ENCODE measurements around the gene CUX1. TPM values are rescaled to one million over a fixed set of nuclear protein-coding genes. Genes with fewer than 3 reads are reported as not detected.
A peak's percentile ranks its signal among the peaks of the same experiment; 100 is the strongest.

Gene CUX1
- total and polyA plus RNA-seq, 2 of the 13 experiments (the other 11 are each of a cell fraction or from before 2014, with no cell fraction given) = 13.7 to 14.9 TPM

- TF ChIP-seq ZGPAT (CRISPR knock-in tag; IDR thresholded peaks at IDR 0.05) (peak; percentile 35; the same call in 1 of the 2 replicates), SKI (IDR thresholded peaks at IDR 0.05; ENCODE audit: partially characterized antibody) (peak; percentile 70), HNF4G (IDR thresholded peaks at IDR 0.05; ENCODE audit: borderline replicate concordance, low read depth, low read length) (no peak), HNF4G (CRISPR knock-in tag; IDR thresholded peaks at IDR 0.05; ENCODE audit: borderline replicate concordance, low read depth) (peak; percentile 67; the same call in 1 of the 2 replicates), NCOA2 (CRISPR knock-in tag; IDR thresholded peaks at IDR 0.05) (peak; percentile 43; the same call in 1 of the 2 replicates), FOXP1 (IDR thresholded peaks at IDR 0.05) (no peak), FOXP1 (CRISPR knock-in tag; IDR thresholded peaks at IDR 0.05) (peak; percentile 40; the same call in 1 of the 2 replicates), RXRA (CRISPR knock-in tag; IDR thresholded peaks at IDR 0.05) (peak; percentile 57; the same call in 1 of the 2 replicates), ZBTB3 (CRISPR knock-in tag; IDR thresholded peaks at IDR 0.05; ENCODE audit: borderline replicate concordance, low read depth) (no peak)
Observed at GRCh38 chr7:102155821-102156441, 338.5 kb downstream of the CUX1 start (continued).

GRCh38 chr7:102156867-102157266 lies 339.4 kb downstream of the CUX1 start:
- Histone ChIP-seq H3K4me3 (replicated peaks in 1 of 3; ENCODE audit: insufficient read depth in 1 of 3, low read depth in 2 of 3, low read length in 3 of 3) (no peak overlapping the region), H2AFZ (ENCODE audit: low read length) (no peak overlapping the region), H3K27me3 (ENCODE audit: control insufficient read depth in 1 of 2, insufficient read depth in 2 of 2, low read length in 2 of 2) (no peaks in the 10 kb centered on the region), H3K9me3 (ENCODE audit: low read length) (no peaks in the 10 kb centered on the region), H3K9ac (ENCODE audit: insufficient read depth, low read depth, low read length) (peak overlapping the region; percentile 21; the same call in 1 of the 2 replicates), H4K20me1 (ENCODE audit: insufficient read depth, low read length) (no peaks in the 10 kb centered on the region), H3K36me3 (replicated peaks in 1 of 2; ENCODE audit: control insufficient read depth in 1 of 2, insufficient read depth in 2 of 2, low read length in 2 of 2) (peaks cover 6 to 14% of the 10 kb centered on the region in 2 experiments; a peak in 1 of 5 replicates), H3K4me2 (ENCODE audit: low read depth, low read length) (no peak overlapping the region), H3K4me1 (ENCODE audit: insufficient read depth, low read length) (peaks cover 63% of the 10 kb centered on the region), H3K27ac (ENCODE audit: extremely low read length, insufficient read depth, low read length) (peak overlapping the region; percentile 100), H3K79me2 (ENCODE audit: insufficient read depth, low read length) (no peaks in the 10 kb centered on the region)
- no peak for ATAC-seq
- no peak for FAIRE-seq
- DNase-seq (ENCODE audit: low spot score) = no peak
- ChIA-PET CTCF (ENCODE audit: low intra/inter-chr PET ratio, low total read pairs) (no interaction called here), POLR2A (no interaction called here)
- WGBS (ENCODE audit: low lambda C conversion rate) = 96% methylated on average over 9 of the region's 9 CpGs
- TF ChIP-seq ZNF501 (CRISPR knock-in tag; IDR thresholded peaks at IDR 0.05) (0 out of 2 replicates have a peak, but pooled peaks have one; percentile 4), ZNF687 (CRISPR knock-in tag; IDR thresholded peaks at IDR 0.05) (peak; percentile 36; the same call in 1 of the 2 replicates), AFF4 (CRISPR knock-in tag; IDR thresholded peaks at IDR 0.05) (no peak)
- intact Hi-C loops (cut with micrococcal nuclease; ENCODE audit: unreplicated experiment) = loop anchor here (10.0 kb wide), 1 partner anchor 78 kb away; no protein-coding TSS in a partner anchor
- in situ Hi-C loops (cut with HindIII; ENCODE audit: extremely low pct_ligation_motif_present, low pct_unique_long_range_greater_than_20kb) = no loop called here
- no TSS peak for BruUV-seq (replicated peaks)
